HG02970 (cell line): Measurements from ENCODE around the gene GTF2I.
"Not testable (repeated sequence)": the region's sequence is repeated elsewhere in the genome, so short reads cannot be mapped to it uniquely, and the experiment has no call there.

Experiments
- ATAC-seq: cut with Tn5 transposase; IDR thresholded peaks from one replicate; pipeline ENCODE4 v1.9.1; 2021; ENCODE audit warnings: mild to moderate bottlenecking, moderate library complexity, moderate number of reproducible peaks; ENCODE audit not compliant: unreplicated experiment, low FRiP score

GTF2I gene

GRCh38 chr7:74770062-74770461 lies 112.5 kb downstream of the GTF2I start:
- not testable (repeated sequence) for ATAC-seq

GRCh38 chr7:74772093-74772492 lies 114.6 kb downstream of the GTF2I start:
- ATAC-seq, result not testable (repeated sequence)

GRCh38 chr7:74773760-74774750 lies 116.5 kb downstream of the GTF2I start, which contains the start of gene NCF1:
Gene NCF1, plus strand, starts transcription at chr7:74774011. Its CDS starts 21 bp downstream, at chr7:74774032.
- not testable (repeated sequence) for ATAC-seq

GRCh38 chr7:74775111-74775510 lies 117.6 kb downstream of the GTF2I start:
- not testable (repeated sequence) for ATAC-seq

GRCh38 chr7:74779053-74779452 lies 121.5 kb downstream of the GTF2I start:
- ATAC-seq, result not testable (repeated sequence)

- ATAC-seq, result not testable (repeated sequence)
Observed at GRCh38 chr7:74781746-74782145, 124.2 kb downstream of the GTF2I start.

- not testable (repeated sequence) for ATAC-seq
Observed at GRCh38 chr7:74783595-74783994, 126.1 kb downstream of the GTF2I start.

GRCh38 chr7:74788369-74789150 lies 131.0 kb downstream of the GTF2I start:
- peak; percentile 95 for ATAC-seq

- ATAC-seq, result not testable (repeated sequence)
Observed at GRCh38 chr7:74789200-74789736, 131.8 kb downstream of the GTF2I start.

GRCh38 chr7:74797848-74798622 lies 140.5 kb downstream of the GTF2I start:
- ATAC-seq, result not testable (repeated sequence)

- ATAC-seq, result not testable (repeated sequence)
Observed at GRCh38 chr7:74798644-74799043, 141.1 kb downstream of the GTF2I start.
